HEK293 (cell line): ENCODE results near the gene CCDC150.

ENCODE experiments used
- CTCF ChIA-PET: fragments of 350-600 bp; formaldehyde crosslinking; extraction: SDS; loops from one replicate; lab custom pipeline; 2021; ENCODE audit warnings: antibody characterized with exemption; lab: Yijun Ruan, JAX
- POLR2A ChIA-PET: fragments of 300-600 bp; formaldehyde crosslinking; extraction: SDS; loops from one replicate; lab custom pipeline; 2020; ENCODE audit warnings: antibody characterized with exemption, inconsistent platforms; lab: Yijun Ruan, JAX
- H3K27ac ChIP-seq: fragments of 200-500 bp; sonication (Bioruptor generic); 2 replicates; pipeline ENCODE4 v1.5.1; 2014; ENCODE audit warnings: low read depth, low read length, control low read depth, inconsistent platforms; ENCODE audit errors: extremely low read depth
- H3K36me3 ChIP-seq, 2 experiments: fragments of 200-500 bp in 1 of 2; sonication (Bioruptor generic) in 1 of 2; 1 replicate in 1 of 2; 2 replicates in 1 of 2; pipeline ENCODE4 v1.5.1; 2014 to 2017; ENCODE audit warnings: inconsistent platforms in 2 of 2, low read length in 2 of 2; ENCODE audit not compliant: control insufficient read depth in 2 of 2, insufficient read depth in 1 of 2
- H3K4me1 ChIP-seq: fragments of 200-500 bp; sonication (Bioruptor generic); 2 replicates; pipeline ENCODE4 v1.5.1; 2014; ENCODE audit warnings: mild to moderate bottlenecking, low read length, inconsistent platforms; ENCODE audit not compliant: control insufficient read depth, insufficient read depth
- H3K4me3 ChIP-seq: 2 replicates; pipeline ENCODE4 v1.5.1; 2011; ENCODE audit warnings: low read depth, mild to moderate bottlenecking, control low read depth, low read length, moderate library complexity
- H3K9me3 ChIP-seq: fragments of 200-500 bp; sonication (Bioruptor generic); 2 replicates; pipeline ENCODE4 v1.5.1; 2014; ENCODE audit warnings: low read depth, low read length, inconsistent platforms; ENCODE audit not compliant: control insufficient read depth, insufficient read depth
- FEZF1 ChIP-seq: fragments of 450-650 bp; formaldehyde crosslinking; IDR thresholded peaks from 2 replicates; pipeline ENCODE4 v1.5.1; 2016; ENCODE audit warnings: missing biosample characterization, missing genetic modification characterization
- IKZF3 ChIP-seq: fragments of 450-650 bp; IDR thresholded peaks from 2 replicates; pipeline ENCODE4 v1.5.0; 2018; ENCODE audit warnings: missing biosample characterization, mild to moderate bottlenecking, missing genetic modification characterization, moderate library complexity
- OSR2 ChIP-seq: fragments of 450-650 bp; formaldehyde crosslinking; IDR thresholded peaks from 2 replicates; pipeline ENCODE4 v1.5.1; 2016; ENCODE audit warnings: missing biosample characterization, missing genetic modification characterization
- SP2 ChIP-seq: fragments of 450-650 bp; formaldehyde crosslinking; IDR thresholded peaks from 2 replicates; pipeline ENCODE4 v1.5.1; 2016; ENCODE audit warnings: missing biosample characterization, missing genetic modification characterization
- SP3 ChIP-seq: fragments of 450-650 bp; formaldehyde crosslinking; IDR thresholded peaks from 2 replicates; pipeline ENCODE4 v1.5.1; 2016; ENCODE audit warnings: missing biosample characterization, missing genetic modification characterization
- TSHZ1 ChIP-seq: fragments of 450-650 bp; formaldehyde crosslinking; IDR thresholded peaks from 2 replicates; pipeline ENCODE4 v1.5.1; 2016; ENCODE audit warnings: missing biosample characterization, missing genetic modification characterization, borderline replicate concordance
- YY2 ChIP-seq: fragments of 450-650 bp; formaldehyde crosslinking; IDR thresholded peaks from 2 replicates; pipeline ENCODE4 v1.5.1; 2016; ENCODE audit warnings: missing biosample characterization, missing genetic modification characterization
- ZBTB21 ChIP-seq: fragments of 450-650 bp; formaldehyde crosslinking; IDR thresholded peaks from 2 replicates; pipeline ENCODE4 v1.5.1; 2017; ENCODE audit warnings: missing biosample characterization, missing genetic modification characterization
- ZNF140 ChIP-seq: fragments of 450-650 bp; formaldehyde crosslinking; IDR thresholded peaks from 2 replicates; pipeline ENCODE4 v1.5.1; 2016; ENCODE audit warnings: missing biosample characterization, missing genetic modification characterization
- ZNF146 ChIP-seq: fragments of 450-650 bp; formaldehyde crosslinking; IDR thresholded peaks from 2 replicates; pipeline ENCODE4 v1.5.1; 2016; ENCODE audit warnings: missing biosample characterization, missing genetic modification characterization
- ZNF26 ChIP-seq: fragments of 450-650 bp; formaldehyde crosslinking; IDR thresholded peaks from 2 replicates; pipeline ENCODE4 v1.5.1; 2016; ENCODE audit warnings: missing biosample characterization, missing genetic modification characterization
- ZNF324 ChIP-seq: fragments of 450-650 bp; formaldehyde crosslinking; IDR thresholded peaks from 2 replicates; pipeline ENCODE4 v1.5.1; 2016; ENCODE audit warnings: missing biosample characterization, missing genetic modification characterization
- ZNF335 ChIP-seq: fragments of 450-650 bp; formaldehyde crosslinking; conservative IDR thresholded peaks from 2 replicates; pipeline ENCODE4 v1.5.1; 2016; ENCODE audit warnings: missing biosample characterization, missing genetic modification characterization
- ZNF433 ChIP-seq: fragments of 450-650 bp; formaldehyde crosslinking; IDR thresholded peaks from 2 replicates; pipeline ENCODE4 v1.5.1; 2016; ENCODE audit warnings: missing biosample characterization, missing genetic modification characterization, low read depth
- ZNF488 ChIP-seq: fragments of 450-650 bp; formaldehyde crosslinking; IDR thresholded peaks from 2 replicates; pipeline ENCODE4 v1.5.1; 2016; ENCODE audit warnings: missing biosample characterization, missing genetic modification characterization
- ZNF513 ChIP-seq: fragments of 450-650 bp; IDR thresholded peaks from 2 replicates; pipeline ENCODE4 v1.5.1; 2018; ENCODE audit warnings: missing biosample characterization, missing genetic modification characterization
- ZNF514 ChIP-seq: fragments of 450-650 bp; formaldehyde crosslinking; IDR thresholded peaks from 2 replicates; pipeline ENCODE4 v1.5.1; 2016; ENCODE audit warnings: missing biosample characterization, missing genetic modification characterization
- ZNF610 ChIP-seq: fragments of 450-650 bp; formaldehyde crosslinking; IDR thresholded peaks from 2 replicates; pipeline ENCODE4 v1.5.1; 2016; ENCODE audit warnings: missing biosample characterization, missing genetic modification characterization, borderline replicate concordance
- ZNF624 ChIP-seq: fragments of 450-650 bp; formaldehyde crosslinking; IDR thresholded peaks from 2 replicates; pipeline ENCODE4 v1.5.1; 2017; ENCODE audit warnings: missing biosample characterization, missing genetic modification characterization
- ZNF660 ChIP-seq: fragments of 450-650 bp; IDR thresholded peaks from 2 replicates; pipeline ENCODE4 v1.5.1; 2018; ENCODE audit warnings: missing biosample characterization, mild to moderate bottlenecking, missing genetic modification characterization
- ZNF670 ChIP-seq: fragments of 450-650 bp; formaldehyde crosslinking; IDR thresholded peaks from 2 replicates; pipeline ENCODE4 v1.5.1; 2016; ENCODE audit warnings: missing biosample characterization, missing genetic modification characterization, low read depth
- ZNF837 ChIP-seq: fragments of 450-650 bp; formaldehyde crosslinking; IDR thresholded peaks from 2 replicates; pipeline ENCODE4 v1.5.1; 2016; ENCODE audit warnings: missing biosample characterization, missing genetic modification characterization

Gene CCDC150

GRCh38 chr2:196670342-196670741 lies 30.8 kb downstream of the CCDC150 start:
- no peak for TF ChIP-seq ZNF140 (tag by site-specific recombination)
- H3K4me3 ChIP-seq: no peak overlapping the region
- ChIA-PET POLR2A (no interaction called here), CTCF (no interaction called here)
- H3K36me3 ChIP-seq: peaks cover 3 to 30% of the 10 kb centered on the region in 2 experiments
- H3K27ac ChIP-seq: no peak overlapping the region
- H3K4me1 ChIP-seq: no peaks in the 10 kb centered on the region
- no peaks in the 10 kb centered on the region for H3K9me3 ChIP-seq

GRCh38 chr2:196675963-196676362 lies 36.4 kb downstream of the CCDC150 start:
- CTCF ChIA-PET: no interaction called here

GRCh38 chr2:196677404-196677803 lies 37.9 kb downstream of the CCDC150 start:
- ChIA-PET CTCF (no interaction called here), POLR2A (no interaction called here)
- Histone ChIP-seq H3K4me3 (no peak overlapping the region), H3K27ac (no peak overlapping the region), H3K4me1 (no peaks in the 10 kb centered on the region), H3K9me3 (no peaks in the 10 kb centered on the region), H3K36me3 (peaks cover 28 to 53% of the 10 kb centered on the region in 2 experiments)
- TF ChIP-seq SP2 (tag by site-specific recombination) (no peak), ZNF660 (tag by site-specific recombination) (0 out of 2 replicates have a peak, but pooled peaks have one; percentile 21), ZNF324 (tag by site-specific recombination) (no peak)

More at GRCh38 chr2:196675963-196676362, 36.4 kb downstream of the CCDC150 start:
- TF ChIP-seq ZNF514 (tag by site-specific recombination) (no peak), ZNF624 (tag by site-specific recombination) (no peak), ZNF488 (no peak), OSR2 (tag by site-specific recombination) (no peak), ZNF837 (tag by site-specific recombination) (no peak), FEZF1 (tag by site-specific recombination) (no peak), ZNF146 (no peak)
- Histone ChIP-seq H3K4me1 (no peaks in the 10 kb centered on the region), H3K4me3 (no peak overlapping the region), H3K9me3 (no peaks in the 10 kb centered on the region), H3K27ac (no peak overlapping the region), H3K36me3 (peaks cover 28 to 52% of the 10 kb centered on the region in 2 experiments)
- POLR2A ChIA-PET: no interaction called here

GRCh38 chr2:196679368-196679767 lies 39.9 kb downstream of the CCDC150 start:
- CTCF ChIA-PET: no interaction called here

More at GRCh38 chr2:196679368-196679767, 39.9 kb downstream of the CCDC150 start:
- Histone ChIP-seq H3K4me1 (no peaks in the 10 kb centered on the region), H3K9me3 (no peaks in the 10 kb centered on the region), H3K36me3 (peaks cover 28 to 52% of the 10 kb centered on the region in 2 experiments), H3K4me3 (no peak overlapping the region), H3K27ac (no peak overlapping the region)
- POLR2A ChIA-PET: no interaction called here
- TF ChIP-seq ZNF513 (tag by site-specific recombination) (no peak), IKZF3 (tag by site-specific recombination) (no peak), ZNF335 (tag by site-specific recombination) (no peak), SP3 (tag by site-specific recombination) (no peak), FEZF1 (tag by site-specific recombination) (no peak), ZNF433 (tag by site-specific recombination) (no peak), ZNF26 (tag by site-specific recombination) (no peak), ZNF670 (no peak), YY2 (tag by site-specific recombination) (no peak), ZBTB21 (tag by site-specific recombination) (no peak), ZNF610 (tag by site-specific recombination) (no peak), TSHZ1 (no peak)
